Esophagus mucosa (tissue), 1 donor: Measurements from ENCODE around the gene ZNF689. TPM values are rescaled to one million over a fixed set of nuclear protein-coding genes. Genes with fewer than 3 reads are reported as not detected.
"Not testable (repeated sequence)": the region's sequence is repeated elsewhere in the genome, so short reads cannot be mapped to it uniquely, and the experiment has no call there.

Experiments
- ATAC-seq: fragments of 200-7000 bp; cut with Tn5 transposase; one replicate; pipeline ENCODE4 v1.9.1; 2020
- total RNA-seq: library from RNA; stranded (reverse); gene quantifications from one replicate; pipeline ENCODE4 v1.2.4, GENCODE V29; 2023
- donor health status: DM: yes; HTN: yes; CAD: no.

The ZNF689 gene
- 2.8 TPM for total RNA-seq

DNA sequence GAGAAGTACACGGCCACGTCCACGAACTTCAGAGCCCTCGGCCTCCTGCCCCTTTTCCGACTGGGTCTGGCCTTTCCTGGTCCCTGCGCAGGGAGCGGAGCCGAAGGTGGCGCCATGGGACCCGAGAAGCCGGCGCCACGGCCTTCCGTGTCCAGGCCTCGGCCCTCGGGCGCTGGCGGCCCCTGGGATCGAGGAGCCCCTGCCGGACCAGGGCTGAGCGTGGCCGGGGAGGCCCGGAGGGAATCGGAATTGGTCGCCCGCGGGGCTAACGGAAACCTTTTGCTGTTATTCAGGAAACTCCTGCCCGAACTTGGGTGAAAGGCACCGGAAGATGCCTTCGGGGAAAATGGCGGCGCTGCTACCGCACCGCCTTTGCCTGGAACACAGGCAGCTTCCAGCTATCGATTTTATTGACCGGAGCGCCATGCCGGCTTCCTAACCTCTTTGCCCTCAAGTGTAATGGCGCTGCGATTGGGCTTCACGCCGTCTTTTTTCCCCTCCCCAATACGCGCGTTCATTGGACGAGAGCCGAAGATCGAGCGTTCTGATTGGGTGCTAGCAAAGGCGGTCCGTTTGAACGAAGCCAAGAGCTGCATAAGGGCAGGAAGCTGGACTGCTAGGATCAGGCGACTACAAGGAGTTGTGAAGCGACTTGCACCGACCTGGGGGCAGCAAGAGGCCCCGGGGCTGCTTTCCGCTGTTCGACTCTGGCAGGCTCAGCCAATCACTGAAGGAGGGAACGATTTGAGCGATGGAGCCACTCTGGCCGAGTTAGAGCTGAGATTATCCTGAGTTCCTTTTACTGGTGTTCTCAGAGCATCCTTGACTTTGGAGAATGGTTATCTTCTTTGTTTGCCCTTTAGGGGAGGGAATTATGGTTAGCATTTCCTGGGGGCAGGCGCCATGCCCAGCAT, at the start of gene ZNF689:
Gene ZNF689, minus strand, starts transcription at position 464 of the 914 bp plus-strand sequence. Its CDS starts 348 bp downstream, at position 116.
- ATAC-seq: peak; percentile 97

DNA sequence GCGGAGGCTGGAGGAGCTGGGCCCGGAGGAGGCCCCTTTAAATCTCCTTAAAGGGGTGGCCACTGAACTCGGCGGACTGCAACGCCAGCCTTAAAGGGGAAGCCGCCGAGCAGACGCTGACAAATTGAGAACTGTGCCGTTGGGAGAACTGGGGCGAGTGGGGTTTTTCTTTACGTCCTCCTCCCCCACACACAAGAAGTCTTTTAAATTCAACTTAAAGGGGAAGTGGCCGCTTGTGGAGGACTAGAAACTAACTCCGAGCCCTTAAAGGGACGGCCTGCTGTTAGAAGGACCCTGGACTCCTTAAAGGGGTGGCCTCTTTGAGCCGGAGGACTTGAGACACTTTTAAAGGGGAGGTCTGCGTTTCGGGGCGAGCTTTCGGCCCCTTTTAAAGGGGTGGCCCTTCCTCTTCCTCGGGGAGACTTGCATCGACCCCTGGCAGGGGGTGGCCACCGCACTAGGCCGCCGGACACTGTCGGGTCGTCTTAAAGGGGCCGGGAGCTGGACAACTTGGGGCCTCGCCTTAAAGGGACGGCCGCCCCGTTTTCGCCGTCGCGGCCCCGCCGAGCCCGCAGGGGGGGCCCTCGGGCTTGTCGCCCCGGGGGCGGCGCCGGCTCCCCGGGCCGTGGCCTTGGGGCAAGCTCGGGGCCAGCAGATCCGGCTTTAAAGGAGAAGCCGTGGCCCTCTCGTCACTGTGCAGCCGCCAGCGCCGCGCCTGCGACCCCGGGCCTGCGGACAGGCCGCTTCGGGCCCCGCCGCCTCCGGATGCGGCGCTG, 48.7 kb upstream of the ZNF689 start:
- peak; percentile 20 for ATAC-seq

- ATAC-seq: peak; percentile 91
These were observed 47.9 kb upstream of the ZNF689 start, which contains the start of gene FBRS for GRCh38 chr16:30657866-30658730. TSS of gene FBRS (plus strand) at chr16:30658431. CDS start at chr16:30659519, 1,088 bp downstream.

DNA sequence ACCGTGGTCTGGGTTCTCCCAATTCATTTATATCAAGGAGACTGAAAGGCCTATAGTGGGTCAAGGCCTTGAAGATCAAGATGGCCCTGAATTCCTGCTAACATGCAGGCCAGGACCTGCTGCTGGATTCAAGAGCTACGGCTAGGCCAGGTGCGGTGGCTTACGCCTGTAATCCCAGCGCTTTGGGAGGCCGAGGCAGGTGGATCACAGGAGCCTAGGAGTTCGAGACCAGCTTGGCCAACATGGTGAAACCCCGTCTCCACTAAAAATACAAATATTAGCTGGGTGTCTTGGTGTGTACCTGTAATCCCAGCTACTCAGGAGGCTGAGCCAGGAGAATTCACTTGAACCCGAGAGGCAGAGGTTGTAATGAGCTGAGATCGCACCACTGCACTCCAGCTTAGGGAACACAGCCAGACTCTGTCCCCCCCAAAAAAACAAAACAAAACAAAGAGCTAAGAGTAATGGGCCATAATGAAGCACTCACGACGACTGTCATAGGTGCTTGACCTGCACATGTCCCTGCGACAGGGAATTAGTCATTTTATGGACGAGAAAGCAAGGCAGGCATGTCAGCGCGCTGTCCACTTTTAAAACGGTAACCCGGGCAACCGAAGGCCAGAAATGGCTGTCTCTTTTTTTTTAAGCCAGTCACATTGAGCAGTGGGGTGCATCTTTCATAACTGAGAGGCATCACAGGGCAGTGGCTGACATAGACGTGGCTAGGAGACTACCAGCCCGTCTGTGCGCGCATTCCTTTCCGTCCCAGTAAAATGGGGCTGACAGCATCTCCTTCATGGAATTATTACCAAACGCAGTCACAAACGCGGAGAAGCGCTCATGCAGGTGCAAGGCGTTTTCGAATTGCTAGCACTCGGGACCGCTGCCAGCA, 47.0 kb upstream of the ZNF689 start:
- no peak for ATAC-seq

- ATAC-seq: no peak
These were observed 46.2 kb upstream of the ZNF689 start for GRCh38 chr16:30656388-30656787.

DNA sequence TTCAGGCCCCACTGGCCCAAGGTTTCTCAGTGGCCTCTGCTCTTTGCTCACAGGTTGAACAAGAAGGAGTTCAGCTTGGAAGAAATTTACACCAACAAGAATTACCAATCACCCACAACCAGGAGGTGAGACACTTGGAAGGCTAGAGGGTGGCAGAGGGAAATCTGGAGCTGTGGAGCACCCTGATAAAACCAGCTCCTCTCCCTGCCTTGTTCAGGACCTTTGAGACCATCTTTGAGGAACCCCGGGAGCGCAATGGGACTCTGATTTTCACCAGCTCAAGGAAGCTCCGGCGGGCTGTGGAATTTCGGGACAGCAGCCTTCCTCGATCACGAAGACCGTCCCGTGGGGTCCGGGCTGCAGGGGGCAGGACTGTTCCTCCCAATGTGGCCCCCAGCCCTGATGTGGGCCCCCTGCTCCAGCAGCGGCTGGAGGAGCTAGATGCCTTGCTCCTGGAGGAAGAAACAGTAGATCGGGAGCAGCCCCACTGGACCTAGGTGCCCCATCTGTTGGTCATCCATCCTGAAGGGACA, 45.7 kb upstream of the ZNF689 start:
- ATAC-seq: no peak

- no peak for ATAC-seq
These were observed 44.7 kb upstream of the ZNF689 start for GRCh38 chr16:30654856-30655255.

DNA sequence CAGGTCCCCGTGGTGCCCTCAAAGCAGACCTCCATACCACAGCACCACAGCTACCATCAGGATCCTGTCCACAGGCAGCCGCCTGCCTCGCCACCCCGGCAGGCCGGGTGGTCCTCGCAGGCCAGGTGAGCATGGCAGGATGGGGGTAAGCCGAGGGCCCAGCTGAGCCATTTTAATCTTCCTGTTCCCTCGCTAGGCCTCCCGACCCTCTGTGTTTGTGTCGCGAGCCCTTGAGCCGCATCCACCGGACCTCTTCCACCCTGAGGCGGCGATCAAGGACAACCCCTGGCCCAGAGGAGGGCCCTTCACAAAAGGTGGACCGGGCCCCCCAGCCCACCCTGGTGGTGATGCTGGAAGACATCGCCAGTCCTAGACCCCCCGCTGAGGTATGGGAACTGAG, 42.5 kb upstream of the ZNF689 start:
- ATAC-seq: no peak

DNA sequence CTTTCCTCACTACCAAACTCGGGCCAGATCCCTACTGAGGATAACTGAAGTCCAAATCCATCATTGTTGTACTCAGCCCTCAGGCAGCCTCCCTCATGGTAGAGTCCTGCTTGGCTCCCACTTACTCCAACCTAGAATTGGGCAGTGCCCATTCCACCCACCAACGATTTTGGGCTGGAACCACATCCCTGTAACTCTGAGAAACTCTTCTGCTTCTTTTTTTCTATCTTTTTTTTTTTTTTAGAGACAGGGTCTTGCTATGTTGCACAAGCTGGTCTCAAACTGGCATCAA, 41.8 kb upstream of the ZNF689 start:
- ATAC-seq: no peak

DNA sequence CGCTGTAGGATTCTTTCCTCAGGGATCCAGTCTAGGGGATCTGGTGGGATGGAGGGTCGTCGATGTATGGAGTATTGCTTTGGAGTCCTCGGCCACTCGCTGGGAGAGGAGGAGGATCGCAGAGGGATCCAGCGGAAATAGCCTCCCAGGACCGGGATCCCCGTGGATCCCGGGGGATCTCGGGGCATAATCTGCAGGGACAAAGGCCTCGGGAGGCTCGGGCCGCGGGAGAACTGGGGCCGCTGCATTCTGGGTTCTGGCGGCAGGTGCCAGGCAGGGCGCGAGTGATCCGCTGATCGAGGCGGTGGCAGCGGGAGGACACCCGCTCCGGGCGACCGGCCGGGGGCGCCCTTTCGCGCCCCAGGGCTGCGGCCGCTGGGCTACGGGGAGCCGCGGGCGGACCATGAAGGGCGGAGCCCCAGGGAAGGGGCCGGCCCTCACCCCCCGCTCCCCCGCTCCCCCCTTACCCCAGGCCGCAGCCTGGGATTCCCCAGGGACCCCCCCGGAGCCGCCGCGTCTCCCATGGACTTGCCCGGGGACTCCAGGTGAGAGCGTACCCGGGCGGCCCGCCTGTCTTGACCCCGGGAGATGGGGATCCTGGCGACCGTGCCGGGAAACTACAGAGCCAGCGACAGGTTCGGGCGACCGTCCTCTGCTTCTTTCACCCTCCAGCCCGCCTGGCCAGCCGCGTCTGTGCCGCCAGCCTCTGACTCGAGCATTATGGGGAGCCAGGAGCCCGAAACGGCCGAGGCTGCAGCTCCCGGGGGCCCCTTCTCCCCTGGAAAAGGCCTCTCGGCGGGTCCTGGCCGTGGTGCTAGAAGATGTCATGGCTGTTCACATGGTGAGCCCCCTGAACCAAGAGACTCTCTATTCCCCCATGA, 41.2 kb upstream of the ZNF689 start:
- ATAC-seq: peak; percentile 51

DNA sequence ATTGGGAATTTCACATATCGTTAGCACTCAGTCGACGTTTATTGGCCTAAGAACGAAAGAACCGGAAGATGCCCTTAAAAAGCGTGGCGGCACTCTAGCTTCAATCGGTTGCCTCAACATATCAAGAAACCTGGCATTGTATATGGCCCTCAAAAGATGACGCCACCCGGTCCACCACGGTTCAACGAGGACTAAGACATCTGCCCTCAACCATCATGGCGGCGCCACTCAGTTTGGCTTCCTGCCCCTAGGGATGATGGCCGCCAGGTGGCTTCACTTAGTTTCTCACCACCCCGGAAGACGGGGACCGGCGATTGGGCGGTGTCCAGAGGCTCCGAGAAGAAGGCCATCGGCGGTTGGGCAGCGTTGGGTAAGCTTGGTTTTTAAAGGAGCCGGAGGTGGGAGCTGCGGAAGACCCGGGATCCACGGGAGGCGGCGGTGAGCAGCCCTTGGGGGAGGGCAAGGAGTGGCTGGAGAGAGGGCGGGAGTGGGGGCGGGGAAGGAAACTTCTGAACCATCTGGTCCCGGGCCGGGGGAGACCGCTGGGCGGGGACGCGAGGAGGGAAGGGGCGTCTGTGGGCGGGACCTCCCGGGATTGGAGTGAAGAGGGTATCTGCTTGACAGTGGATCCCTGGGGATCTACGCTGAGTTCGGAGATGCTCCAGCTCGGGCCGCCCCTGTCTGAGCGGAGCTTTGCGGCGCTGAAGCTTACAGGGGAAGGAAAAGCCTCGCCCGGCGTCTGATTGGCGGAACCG, 40.4 kb upstream of the ZNF689 start, which contains the start of gene PRR14:
Gene PRR14, plus strand, starts transcription at position 592 of the 755 bp plus-strand sequence. CDS start 686 bp downstream, outside the sequence.
- ATAC-seq: peak; percentile 93

GRCh38 chr16:30649725-30650368, 39.7 kb upstream of the ZNF689 start:
- ATAC-seq: peak; percentile 3

GRCh38 chr16:30647274-30647571, 37.0 kb upstream of the ZNF689 start:
- no peak for ATAC-seq

- ATAC-seq: no peak
These were observed 35.5 kb upstream of the ZNF689 start for GRCh38 chr16:30645727-30646126.

- no peak for ATAC-seq
These were observed 34.2 kb upstream of the ZNF689 start for GRCh38 chr16:30644334-30644830.

- ATAC-seq: no peak
These were observed 31.3 kb upstream of the ZNF689 start for GRCh38 chr16:30641378-30641982.

DNA sequence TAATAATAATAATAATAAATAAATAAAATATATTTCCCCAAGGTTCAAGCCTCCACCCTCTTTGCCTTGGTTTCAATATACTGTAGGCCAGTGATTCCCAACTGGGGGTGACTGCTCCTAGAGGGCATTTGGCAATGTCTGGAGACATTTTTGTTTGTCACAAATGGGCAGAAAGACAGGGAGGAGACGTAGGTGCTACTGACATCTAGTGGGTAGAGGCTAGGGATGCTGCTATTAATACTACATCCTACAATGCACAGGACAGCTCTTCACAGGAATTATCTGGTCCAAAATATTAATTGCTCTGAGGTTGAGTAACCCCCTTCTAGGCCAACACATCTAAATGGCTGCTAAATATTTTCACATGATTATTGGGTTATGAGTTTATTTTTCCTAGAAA, 27.8 kb upstream of the ZNF689 start:
- ATAC-seq: peak; percentile 43

GRCh38 chr16:30637139-30637538, 26.9 kb upstream of the ZNF689 start:
- ATAC-seq: not testable (repeated sequence)
